Left lung (tissue), 10 donors: ENCODE data around the gene KRT23. TPM values are rescaled to one million over a fixed set of nuclear protein-coding genes. Genes with fewer than 3 reads are reported as not detected.
A peak's percentile ranks its signal among the peaks of the same experiment; 100 is the strongest.
"Not testable (repeated sequence)": the region's sequence is repeated elsewhere in the genome, so short reads cannot be mapped to it uniquely, and the experiment has no call there.

Source experiments
- ATAC-seq: fragments of 200-7000 bp; cut with Tn5 transposase; one replicate; pipeline ENCODE4 v1.9.1; 2020; ENCODE audit warnings: moderate library complexity
- DNase-seq, 4 donors: peaks; one replicate each; pipeline ENCODE4 v3.0.0-alpha.2; 2013 to 2020
- H3K27ac ChIP-seq, 2 donors: fragments of 200-600 bp; sonication (generic) in 1 of 2; one replicate each; pipeline versions ENCODE4 v1.5.0 to v1.8.0; 2020 to 2021
- H3K27me3 ChIP-seq, 2 donors: fragments of 200-600 bp; sonication (generic) in 1 of 2; one replicate each; pipeline versions ENCODE4 v1.5.0 to v1.8.0; 2020 to 2021
- H3K36me3 ChIP-seq, 2 donors: fragments of 200-600 bp; sonication (generic) in 1 of 2; one replicate each; pipeline versions ENCODE4 v1.5.0 to v1.8.0; 2020 to 2021
- H3K4me1 ChIP-seq, 2 donors: fragments of 200-600 bp; one replicate each; pipeline ENCODE4 v1.8.0; 2021
- H3K4me3 ChIP-seq, 2 donors: fragments of 200-600 bp; sonication (generic) in 1 of 2; one replicate each; pipeline versions ENCODE4 v1.5.0 to v1.8.0; 2020 to 2021; ENCODE audit warnings: mild to moderate bottlenecking in 1 of 2
- H3K9me3 ChIP-seq, 2 donors: fragments of 200-600 bp; sonication (generic) in 1 of 2; one replicate each; pipeline versions ENCODE4 v1.5.0 to v1.8.0; 2020 to 2021
- CTCF ChIP-seq, 2 donors: fragments of 200-600 bp; sonication (generic) in 1 of 2; IDR thresholded peaks; one replicate each; pipeline versions ENCODE4 v1.5.0 to v1.8.0; 2021; ENCODE audit warnings: antibody characterized with exemption in 2 of 2
- intact Hi-C, 2 donors: fragments of 100-400 bp; cut with DNase I; formaldehyde crosslinking; loops; one replicate each; pipeline versions ENCODE4 v1.11.2 to v1.14.2; 2022
- polyA plus RNA-seq, 6 donors: library from polyadenylated mRNA; unstranded; fragments of 120-200 nt; gene quantifications; one replicate each; pipeline ENCODE4 v1.2.1, GENCODE V29; 2013; ENCODE audit not compliant: insufficient read length in 6 of 6
- total RNA-seq, 2 donors: library from RNA; stranded (reverse); fragmentation: NEBNext Ultra II Directional; extraction: Animal tissue kit (Norgen Biotek cat#: 25700); gene quantifications; one replicate each; pipeline ENCODE4 v1.2.1, GENCODE V29; 2021
- donor health status: DM: no; HTN: yes; CAD: no.
- donor health status: DM: no; HTN: no; CAD: no.

Gene KRT23
- total and polyA plus RNA-seq, 8 donors = 0.09 to 5.6 (median 0.29) TPM; not detected in 1

- ATAC-seq = no peak
- DNase-seq = no peak
- H3K36me3 ChIP-seq = peaks cover 0 to 10% of the 10 kb centered on the region in 2 donors
- no peak for TF ChIP-seq CTCF (IDR thresholded peaks at IDR 0.05)
- no peak overlapping the region for H3K4me3 ChIP-seq
- peaks cover 0 to 18% of the 10 kb centered on the region in 2 donors for H3K27me3 ChIP-seq
- intact Hi-C loops = no loop called here
- no peak overlapping the region for H3K27ac ChIP-seq
- H3K4me1 ChIP-seq = no peaks in the 10 kb centered on the region
- no peaks in the 10 kb centered on the region for H3K9me3 ChIP-seq
Observed at GRCh38 chr17:40926341-40926740, 11.1 kb downstream of the KRT23 start.

- peak overlapping the region; percentile 24 to 77 for H3K27ac ChIP-seq
- intact Hi-C loops = no loop called here
- no peaks in the 10 kb centered on the region for H3K4me1 ChIP-seq
- peak; percentile 98 for ATAC-seq
- peaks cover 0 to 5% of the 10 kb centered on the region in 2 donors for H3K36me3 ChIP-seq
- TF ChIP-seq CTCF (IDR thresholded peaks at IDR 0.05) = no peak
- no peak overlapping the region for H3K4me3 ChIP-seq
- DNase-seq = peak in 1 of 4 donors; percentile 80
- peaks cover 0 to 18% of the 10 kb centered on the region in 2 donors for H3K27me3 ChIP-seq
- H3K9me3 ChIP-seq = no peaks in the 10 kb centered on the region
Observed at GRCh38 chr17:40922239-40922638, 15.2 kb downstream of the KRT23 start.

- no peak for TF ChIP-seq CTCF (IDR thresholded peaks at IDR 0.05)
- peaks cover 0 to 3% of the 10 kb centered on the region in 2 donors for H3K4me1 ChIP-seq
- H3K27me3 ChIP-seq = peaks cover 0 to 13% of the 10 kb centered on the region in 2 donors
- no peak overlapping the region for H3K4me3 ChIP-seq
- DNase-seq (no peak), ATAC-seq (no peak)
- H3K36me3 ChIP-seq = peaks cover 0 to 5% of the 10 kb centered on the region in 2 donors
- intact Hi-C loops = no loop called here
- no peaks in the 10 kb centered on the region for H3K9me3 ChIP-seq
- H3K27ac ChIP-seq = no peak overlapping the region
Observed at GRCh38 chr17:40921026-40921425, 16.4 kb downstream of the KRT23 start.

- H3K4me3 ChIP-seq, H3K27me3 ChIP-seq, H3K36me3 ChIP-seq, intact Hi-C loops, H3K9me3 ChIP-seq, DNase-seq, H3K27ac ChIP-seq, ATAC-seq: not testable (repeated sequence)
- H3K4me1 ChIP-seq = peaks cover 0 to 31% of the 10 kb centered on the region in 2 donors
Observed at GRCh38 chr17:40917116-40917515, 20.3 kb downstream of the KRT23 start.

- DNase-seq (no peak), ATAC-seq (no peak)
- H3K27me3 ChIP-seq = no peaks in the 10 kb centered on the region
- H3K27ac ChIP-seq = peak overlapping the region in 1 of 2 donors; percentile 71
- no peaks in the 10 kb centered on the region for H3K9me3 ChIP-seq
- H3K4me1 ChIP-seq = peaks cover 0 to 37% of the 10 kb centered on the region in 2 donors
- intact Hi-C loops = no loop called here
- H3K36me3 ChIP-seq = no peaks in the 10 kb centered on the region
- no peak for TF ChIP-seq CTCF (IDR thresholded peaks at IDR 0.05)
- H3K4me3 ChIP-seq = no peak overlapping the region
Observed at GRCh38 chr17:40916366-40916765, 21.1 kb downstream of the KRT23 start.

- peaks cover 0 to 37% of the 10 kb centered on the region in 2 donors for H3K4me1 ChIP-seq
- H3K9me3 ChIP-seq = no peaks in the 10 kb centered on the region
- intact Hi-C loops = no loop called here
- no peak overlapping the region for H3K4me3 ChIP-seq
- DNase-seq (no peak), ATAC-seq (peak; percentile 76)
- no peaks in the 10 kb centered on the region for H3K27me3 ChIP-seq
- H3K27ac ChIP-seq = peak overlapping the region in 1 of 2 donors; percentile 71
- TF ChIP-seq CTCF (IDR thresholded peaks at IDR 0.05) = no peak
- no peaks in the 10 kb centered on the region for H3K36me3 ChIP-seq
Observed at GRCh38 chr17:40915721-40916256, 21.7 kb downstream of the KRT23 start.
